Activated T-cell treated with anti-CD3 and anti-CD28 coated beads, Interleukin-2, amount 50 U/mL, for 48 hours (primary cell): ENCODE measurements around the gene SPRED3.

ENCODE experiments used
- DNase-seq, 2 experiments: peaks; one replicate each; pipeline ENCODE4 v3.0.0-alpha.2; 2020

The SPRED3 gene

DNA sequence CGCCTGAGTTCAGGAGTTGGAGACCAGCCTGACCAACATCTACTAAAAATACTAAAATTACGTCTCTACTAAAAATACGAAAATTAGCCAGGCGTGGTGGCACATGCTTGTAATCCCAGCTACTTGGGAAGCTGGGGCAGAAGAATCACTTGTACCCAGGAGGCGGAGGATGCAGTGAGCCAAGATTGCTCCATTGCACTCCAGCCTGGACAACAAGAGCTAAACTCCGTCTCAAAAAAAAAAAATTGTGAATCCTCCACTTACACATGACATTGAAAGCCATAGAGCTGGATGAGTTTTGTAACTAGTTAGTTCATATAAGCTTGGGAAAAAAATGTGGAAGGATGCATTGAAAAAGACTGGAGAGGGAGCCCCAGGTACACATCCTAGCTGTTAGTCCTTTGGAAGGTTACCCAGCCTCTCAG is 14.6 kb upstream of the SPRED3 start:
- DNase-seq: no peak

DNA sequence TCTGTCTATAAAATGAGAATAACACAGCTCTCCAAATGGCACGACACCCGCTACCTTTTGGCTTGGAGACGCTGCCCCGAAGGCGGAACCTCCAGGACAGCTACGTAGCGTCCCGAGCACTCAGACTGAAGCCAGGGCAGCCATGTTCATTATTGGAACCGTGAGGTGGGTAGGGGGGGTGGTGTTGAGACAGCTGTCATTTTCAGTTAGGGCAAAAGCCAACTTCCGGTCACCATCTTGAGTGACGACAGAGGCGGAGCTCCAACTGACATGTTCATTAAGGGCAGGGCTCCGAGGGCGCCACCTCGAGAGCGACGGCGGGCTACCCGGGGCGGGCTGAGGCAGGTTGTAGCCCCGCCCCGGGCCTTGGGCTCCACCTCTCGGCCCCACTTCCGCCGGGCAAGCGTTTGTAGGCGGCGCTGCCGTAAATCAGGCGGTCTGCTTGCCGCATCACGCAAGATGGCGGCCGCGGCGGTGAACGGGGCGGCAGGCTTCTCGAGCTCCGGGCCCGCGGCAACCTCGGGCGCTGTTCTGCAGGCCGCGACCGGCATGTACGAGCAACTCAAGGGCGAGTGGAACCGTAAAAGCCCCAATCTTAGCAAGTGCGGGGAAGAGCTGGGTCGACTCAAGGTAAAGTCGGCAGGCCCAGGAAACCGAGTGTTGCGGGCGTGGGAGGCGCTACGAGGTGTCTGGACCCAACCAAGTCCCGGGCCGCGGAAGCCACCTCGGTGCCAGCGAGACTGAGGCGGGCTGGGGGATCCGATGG is 14.0 kb upstream of the SPRED3 start, which contains the start of gene PSMD8:
Gene PSMD8, plus strand, starts transcription at position 240 of the 766 bp plus-strand sequence. Its CDS starts 31 bp downstream, at position 271.
- DNase-seq: peak; percentile 97 to 99

DNA sequence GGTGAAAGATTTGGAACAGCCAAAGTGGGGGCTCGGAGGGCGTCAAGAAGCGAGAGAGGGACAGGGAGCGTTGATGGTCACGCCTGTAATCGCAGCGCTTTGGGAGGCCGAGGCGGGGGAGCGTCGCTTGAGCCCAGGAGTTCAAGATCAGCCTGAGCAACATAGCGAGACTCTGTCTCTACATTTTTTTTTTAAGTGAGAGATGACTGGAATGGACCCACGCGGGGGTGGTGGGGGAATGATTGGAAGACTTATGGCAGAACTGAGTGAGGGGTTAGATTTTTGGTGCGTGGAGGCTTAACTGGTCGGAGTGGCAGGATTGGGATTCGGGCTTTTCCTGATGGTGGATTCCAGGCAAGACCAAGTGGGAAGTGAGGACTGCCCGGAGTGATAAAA is 13.4 kb upstream of the SPRED3 start:
- DNase-seq: no peak

DNA sequence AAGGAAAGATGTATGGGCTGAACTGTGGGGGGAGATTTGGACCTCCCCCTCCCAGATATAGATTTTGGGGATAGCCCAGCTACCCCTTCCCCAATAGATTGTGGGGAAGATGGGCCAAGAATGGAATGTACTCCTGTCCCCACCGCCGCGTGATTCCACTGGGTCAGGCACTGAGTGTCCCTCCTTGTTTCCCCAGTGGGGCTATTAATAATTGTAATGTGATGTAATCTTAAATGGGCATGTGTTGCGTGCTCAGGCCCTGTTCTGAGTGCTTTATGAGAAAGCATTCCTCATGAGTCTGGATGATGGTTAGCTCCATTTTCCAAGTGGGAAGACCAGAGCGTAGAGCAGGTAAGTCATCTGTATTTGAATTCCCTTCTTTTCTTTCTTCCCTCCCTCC is 12.7 kb upstream of the SPRED3 start:
- DNase-seq: no peak

DNA sequence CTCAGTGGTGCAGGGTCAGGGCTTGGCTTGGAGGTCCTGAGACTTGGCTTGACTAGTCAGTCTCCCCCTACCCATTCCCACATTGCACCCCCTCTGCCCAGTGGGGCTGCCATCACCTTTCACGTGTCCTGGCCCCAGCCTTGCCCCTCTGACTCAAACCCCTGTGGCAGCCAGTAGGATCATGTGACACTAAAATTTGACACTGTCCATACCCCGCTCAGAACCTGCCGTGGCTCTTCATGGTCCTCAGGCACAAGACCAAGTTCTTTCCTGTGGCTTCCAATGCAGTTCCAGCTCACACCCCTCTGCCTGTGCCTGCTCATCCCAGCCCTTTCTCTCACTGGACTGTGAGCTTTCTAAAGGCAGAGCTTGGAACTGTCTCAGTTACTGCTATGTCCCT is 11.9 kb upstream of the SPRED3 start:
- no peak for DNase-seq

DNA sequence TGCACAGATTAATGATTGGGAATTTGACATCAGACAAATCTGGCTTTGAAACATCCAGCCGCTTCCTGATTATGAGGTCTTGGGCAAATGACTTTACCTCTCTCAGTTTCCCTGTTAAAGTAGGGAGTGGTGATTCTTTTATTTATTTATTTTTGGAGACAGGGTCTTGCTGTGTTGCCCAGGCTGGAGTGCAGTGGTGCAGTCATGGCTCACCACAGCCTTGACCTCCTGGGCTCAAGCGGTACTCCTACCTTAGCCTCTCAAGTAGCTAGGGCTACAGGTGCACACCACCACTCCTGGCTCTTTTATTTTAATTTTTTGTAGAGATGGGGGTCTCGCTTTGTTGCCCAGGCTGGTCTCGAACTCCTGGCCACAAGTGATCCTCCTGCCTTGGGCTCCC is 11.4 kb upstream of the SPRED3 start:
- DNase-seq: no peak

DNA sequence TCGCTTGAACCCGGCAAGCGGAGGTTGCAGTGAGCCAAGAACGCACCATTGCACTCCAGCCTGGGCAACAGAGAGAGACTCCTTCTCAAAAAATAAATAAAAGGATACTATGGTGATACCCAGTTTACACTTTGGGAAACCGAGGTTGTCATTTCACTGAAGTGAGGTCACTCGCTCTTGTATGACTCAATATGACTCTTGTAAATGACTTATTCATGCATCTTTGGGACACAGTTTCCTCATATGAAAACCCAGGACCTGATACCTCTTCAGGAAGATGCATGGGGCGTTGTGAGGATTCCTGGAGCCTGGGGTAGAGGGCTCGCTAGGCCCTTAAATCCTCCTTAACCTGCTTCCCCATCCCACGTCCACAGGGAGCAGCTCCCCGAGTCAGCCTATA is 9.6 kb upstream of the SPRED3 start:
- no peak for DNase-seq

DNA sequence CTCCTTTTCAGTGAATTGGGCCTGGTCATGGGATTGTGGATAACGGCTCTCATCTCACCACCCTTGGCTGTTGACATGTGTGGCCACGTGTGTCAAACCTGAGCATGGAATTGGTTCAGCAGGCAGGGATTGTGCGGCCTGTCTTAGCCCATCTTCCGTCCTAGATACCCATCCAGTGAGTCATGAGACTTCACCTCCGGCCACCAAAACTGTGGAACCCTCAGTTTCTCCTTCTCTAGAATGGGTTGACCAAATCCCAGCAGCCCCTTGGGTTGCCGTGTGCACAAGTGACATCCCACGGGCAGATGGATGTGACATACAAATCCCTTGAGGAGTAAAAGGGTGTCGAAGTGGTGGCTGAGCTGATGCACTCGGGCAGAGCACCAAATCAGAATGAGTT is 7.4 kb upstream of the SPRED3 start:
- no peak for DNase-seq

DNA sequence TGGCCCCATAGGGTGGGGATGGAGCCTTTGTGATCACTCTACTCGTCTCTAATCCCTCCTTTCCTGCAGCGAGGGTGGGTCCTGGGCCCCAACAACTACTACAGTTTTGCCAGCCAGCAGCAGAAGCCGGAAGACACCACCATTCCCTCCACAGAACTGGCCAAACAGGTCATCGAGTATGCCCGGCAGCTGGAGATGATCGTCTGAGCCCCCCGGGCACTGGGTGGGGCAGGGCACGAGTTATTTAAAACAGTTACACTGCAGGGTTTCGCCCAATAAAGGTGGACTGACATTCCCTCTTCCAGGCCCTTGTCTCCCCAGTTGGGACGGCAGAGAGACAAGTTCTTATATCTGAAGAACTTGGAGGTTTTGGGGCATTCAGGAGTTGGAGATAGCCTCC is 5.3 kb upstream of the SPRED3 start:
- DNase-seq: no peak

DNA sequence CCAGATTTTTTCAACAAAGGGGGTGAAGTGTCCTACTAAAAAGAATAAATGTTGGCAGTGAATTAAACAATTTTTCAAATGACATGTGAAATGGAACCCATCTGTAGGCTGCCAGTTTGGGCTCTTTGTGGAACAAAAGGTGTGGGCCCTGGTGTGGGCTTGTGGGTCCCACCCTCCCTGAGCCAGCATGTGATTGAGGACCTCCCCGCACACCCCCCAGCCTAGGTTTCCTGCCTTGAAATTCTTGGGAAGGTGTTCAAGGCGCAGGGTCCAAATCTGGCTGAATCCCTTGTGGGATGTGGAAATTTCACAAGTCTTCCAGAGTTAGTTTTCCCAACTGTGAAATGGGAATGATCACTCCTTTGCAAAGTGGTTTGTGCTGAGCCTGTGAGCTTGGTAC is 4.8 kb upstream of the SPRED3 start:
- DNase-seq: no peak

DNA sequence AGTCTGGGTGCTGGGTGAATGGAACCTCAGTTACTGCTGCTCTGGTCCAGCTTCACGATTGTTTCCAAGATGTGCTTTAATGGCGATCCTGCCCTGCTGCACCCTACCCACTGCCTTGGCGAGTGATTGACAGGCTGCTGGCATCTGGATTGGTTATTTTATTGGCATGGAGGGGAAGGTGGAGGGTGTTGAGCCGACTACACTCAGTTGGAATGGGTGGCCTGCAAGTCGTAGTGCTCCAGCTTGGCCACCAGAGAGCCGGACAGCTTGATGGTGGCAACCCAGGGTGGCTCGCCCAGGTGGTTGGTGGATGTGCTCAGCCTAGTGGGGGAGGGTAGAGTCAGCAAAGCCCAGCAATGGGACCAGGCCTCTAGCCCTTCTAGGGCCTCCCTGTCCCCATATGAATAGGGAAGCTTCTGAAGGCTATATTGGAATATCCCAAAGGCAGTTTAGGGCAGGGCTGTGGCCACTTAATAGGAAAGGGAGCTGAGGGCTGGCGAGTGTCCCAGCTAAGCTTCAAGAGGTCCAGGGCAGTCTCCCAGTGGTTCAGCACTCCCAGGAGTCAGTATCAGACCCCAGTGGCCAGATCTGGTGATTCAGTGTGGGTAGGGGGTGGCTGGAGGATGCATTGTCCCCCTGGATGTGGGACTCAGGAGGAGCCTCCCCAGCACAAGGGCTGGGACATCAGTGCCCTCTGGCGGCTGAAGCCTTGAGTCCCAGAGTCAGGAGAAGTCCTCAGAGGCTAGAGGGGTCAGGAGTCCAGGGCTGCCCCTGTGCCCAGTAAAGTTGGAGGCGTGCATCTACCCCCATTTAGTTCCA is 4.1 kb upstream of the SPRED3 start:
- DNase-seq: peak in 1 of 2 experiments; percentile 29

DNA sequence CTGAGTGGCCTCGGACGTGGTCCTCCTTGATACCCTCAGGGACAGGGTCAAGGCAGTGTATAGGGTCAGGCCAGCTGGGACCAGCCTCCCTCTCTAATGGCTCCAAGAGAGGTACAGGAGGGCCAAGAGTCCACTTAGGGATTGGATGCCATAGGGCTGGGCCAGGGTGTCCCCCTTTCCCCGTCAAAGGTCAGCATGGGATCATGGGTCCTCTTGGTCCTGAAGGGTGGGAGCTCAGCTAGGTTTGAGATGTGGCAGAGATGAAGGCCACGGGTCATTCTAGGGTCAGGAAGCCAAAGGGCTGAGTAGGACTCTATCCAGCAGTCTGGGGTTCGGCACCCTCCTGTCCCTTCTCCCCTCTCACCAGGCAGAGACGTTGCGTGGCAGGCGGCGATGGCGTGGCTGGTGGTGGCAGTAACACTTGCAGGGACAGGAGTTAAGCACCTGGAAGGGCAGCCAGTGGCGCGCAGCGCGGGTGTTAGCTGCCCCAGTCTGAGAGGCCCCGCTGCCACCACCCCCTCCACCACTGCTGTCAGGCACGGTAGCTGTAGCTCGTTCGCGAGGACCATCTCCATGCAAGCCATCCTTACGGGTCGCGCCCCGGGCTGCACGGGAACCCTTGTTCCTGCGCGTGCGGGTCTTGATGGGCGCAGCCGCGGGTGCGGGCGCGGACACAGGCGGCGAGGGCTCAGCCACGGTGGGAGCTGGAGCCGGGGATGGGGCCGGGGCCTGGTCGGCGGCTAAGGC is 3.3 kb upstream of the SPRED3 start:
- peak in 1 of 2 experiments; percentile 28 for DNase-seq

DNA sequence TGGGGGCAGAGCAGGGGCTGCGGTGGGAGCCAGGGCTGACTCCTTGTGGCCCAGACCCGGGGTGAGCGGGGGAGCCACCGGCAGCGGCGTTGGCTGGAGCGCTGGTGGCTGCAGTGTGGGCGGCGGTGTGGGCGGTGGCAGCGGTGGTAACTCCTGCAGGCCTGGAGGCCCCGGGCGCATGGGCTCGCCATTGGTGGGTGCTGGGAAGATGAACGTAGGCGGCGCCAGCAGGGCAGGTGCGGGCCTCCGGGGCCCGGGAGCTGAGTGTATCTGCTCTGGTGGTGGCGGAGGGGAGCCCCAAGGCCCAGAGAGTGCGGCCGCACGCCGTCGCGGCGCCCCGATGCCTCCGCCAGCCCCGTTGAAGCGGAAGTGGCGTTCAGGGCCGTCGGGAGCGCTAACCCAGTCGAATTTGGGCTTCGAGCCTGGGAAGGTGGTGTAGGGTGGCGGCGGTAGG is 2.7 kb upstream of the SPRED3 start:
- DNase-seq: peak in 1 of 2 experiments; percentile 44

DNA sequence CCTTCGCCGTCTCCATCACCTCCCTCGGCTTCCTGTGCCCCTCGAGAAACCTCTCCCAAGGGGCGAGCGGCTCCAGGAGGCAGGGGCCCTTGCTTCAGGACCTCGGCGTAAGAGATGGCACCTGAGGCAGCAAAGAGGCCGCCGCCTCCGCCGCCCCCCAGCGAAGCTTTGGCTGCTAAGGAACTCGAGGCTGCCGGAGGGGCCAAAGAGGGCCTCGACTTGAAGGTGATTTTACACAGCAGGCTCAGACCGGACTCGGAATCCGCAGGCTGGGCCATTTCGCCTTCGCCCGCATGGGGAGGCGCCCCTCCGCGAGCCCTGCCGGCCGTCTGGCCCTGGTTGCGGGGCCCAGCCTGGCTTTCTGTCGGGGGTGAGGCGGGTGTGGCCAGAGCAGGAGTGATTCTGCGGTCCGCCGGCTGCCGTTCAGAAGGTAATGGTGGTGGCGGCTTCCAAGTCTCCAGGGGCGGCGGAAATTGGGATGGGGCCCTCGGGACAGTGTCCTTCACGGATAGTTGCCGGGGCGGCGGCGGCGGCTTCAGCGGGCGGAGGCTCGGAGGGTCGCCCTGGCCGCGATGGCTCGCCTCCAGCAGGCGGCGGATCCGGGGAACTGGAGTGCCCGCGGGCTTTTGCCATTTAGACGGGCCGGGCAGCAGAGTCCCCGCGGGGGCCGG is 2.1 kb upstream of the SPRED3 start:
- DNase-seq: no peak

DNA sequence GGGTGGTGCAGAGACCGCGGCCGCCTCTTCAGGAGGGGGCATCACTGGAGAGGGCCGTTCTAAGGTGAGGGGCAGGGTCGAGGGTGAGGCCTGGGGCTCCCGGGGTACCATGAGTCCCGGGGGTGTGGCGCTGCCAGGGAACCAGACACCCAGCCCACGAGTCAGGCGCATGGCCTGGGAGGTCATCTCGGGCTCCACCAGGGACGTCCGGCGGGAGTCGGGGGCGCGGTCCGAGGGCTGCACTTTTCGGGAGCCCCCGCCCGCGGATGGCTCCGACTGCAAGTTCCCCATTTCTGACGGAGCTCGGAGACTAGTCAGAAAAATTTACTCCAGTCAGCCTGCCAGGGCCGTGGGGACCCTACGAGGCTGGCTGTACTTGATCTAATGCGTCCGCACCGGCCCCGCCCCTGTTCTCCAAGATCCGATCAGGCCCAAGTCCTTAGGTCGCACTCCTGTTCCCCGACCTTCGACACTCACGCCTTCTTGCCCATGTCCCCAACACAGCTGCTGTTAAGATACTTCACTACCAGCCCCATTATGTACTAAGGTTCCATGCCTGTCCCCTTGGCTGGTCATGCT is 1.4 kb upstream of the SPRED3 start:
- DNase-seq: no peak

DNA sequence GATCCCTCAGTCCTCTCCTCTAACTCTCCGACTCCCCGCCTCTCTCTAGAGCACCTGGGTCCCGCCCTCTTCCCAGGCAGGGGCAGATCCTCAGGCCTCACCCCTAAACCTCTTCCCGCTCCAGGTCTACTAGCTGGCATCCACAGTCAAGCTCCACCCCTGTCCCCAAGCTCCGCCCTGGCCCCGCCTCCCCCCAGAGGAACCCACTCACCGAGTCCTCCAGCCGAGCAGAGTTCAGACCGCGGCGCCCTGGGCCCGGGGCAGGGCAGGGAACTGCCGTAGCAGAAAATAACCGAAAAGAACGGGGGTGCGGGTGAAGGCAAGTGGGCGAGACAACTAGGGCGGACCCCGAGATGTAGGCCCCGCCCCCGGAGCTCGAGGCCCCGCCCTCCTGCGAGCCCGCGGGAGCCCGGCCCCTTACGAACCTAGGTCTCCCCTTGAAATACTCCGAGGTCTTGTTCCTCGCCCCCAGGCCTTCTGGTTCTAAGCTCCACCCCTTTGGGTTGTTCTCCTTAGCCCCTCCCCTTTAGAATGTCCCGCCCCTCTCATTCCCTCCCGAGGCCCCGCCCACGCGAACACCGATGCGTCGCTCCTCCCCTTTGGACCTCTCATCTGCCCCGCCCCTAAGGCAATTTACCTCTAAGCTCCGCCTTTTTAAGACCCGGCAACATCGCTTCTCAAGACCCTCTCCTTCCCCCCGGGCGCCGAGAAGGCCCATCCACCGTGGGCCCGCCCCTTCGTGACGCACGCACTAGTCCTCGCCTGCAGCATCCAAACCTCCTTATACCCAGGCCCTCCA is 748 bp upstream of the SPRED3 start, which contains the start of gene GGN:
Gene GGN, minus strand, starts transcription at position 485 of the 799 bp plus-strand sequence. CDS start 773 bp downstream, outside the sequence.
- DNase-seq: peak; percentile 90 to 91

DNA sequence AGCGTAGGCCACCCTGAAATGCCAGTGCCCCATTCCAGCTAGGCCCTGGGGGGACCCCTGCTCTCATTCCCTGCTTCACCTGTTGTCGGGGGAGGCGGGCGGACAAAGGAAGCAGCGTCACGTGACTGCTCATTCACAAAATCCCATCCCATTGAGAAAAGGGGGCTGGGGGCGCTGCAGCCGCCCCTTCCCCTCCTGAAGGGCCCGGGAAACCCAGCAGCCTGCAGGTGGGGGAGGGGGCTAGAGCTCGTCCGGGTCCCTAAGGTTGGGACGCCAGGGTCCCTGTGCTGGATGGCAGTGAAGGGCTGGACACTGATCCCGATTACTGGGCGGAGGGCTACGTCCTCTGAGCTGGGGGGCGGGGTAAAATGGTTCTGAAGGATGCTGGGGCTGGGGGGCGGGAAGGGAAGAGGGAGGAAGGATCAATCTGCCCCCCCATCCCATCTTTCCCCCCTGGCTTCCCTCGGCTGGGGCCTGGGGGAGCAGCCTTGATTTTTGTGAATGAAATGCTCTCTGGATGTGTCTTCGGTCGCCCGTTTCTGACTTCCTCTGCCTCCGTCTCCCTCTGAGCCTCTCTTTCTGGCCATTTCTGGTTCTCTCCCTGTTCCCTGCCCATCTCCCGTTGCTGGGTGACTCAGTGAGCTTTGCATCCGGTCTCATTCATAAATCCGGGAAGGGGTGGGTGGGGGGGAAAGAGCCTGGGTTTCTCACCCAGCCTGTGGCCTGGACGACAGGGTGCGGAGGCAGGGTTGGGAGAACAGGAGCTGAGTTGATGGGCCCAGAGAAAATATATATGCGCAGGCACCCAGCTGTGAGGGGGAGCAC is 816 bp downstream of the SPRED3 start:
- DNase-seq: peak in 1 of 2 experiments; percentile 29

DNA sequence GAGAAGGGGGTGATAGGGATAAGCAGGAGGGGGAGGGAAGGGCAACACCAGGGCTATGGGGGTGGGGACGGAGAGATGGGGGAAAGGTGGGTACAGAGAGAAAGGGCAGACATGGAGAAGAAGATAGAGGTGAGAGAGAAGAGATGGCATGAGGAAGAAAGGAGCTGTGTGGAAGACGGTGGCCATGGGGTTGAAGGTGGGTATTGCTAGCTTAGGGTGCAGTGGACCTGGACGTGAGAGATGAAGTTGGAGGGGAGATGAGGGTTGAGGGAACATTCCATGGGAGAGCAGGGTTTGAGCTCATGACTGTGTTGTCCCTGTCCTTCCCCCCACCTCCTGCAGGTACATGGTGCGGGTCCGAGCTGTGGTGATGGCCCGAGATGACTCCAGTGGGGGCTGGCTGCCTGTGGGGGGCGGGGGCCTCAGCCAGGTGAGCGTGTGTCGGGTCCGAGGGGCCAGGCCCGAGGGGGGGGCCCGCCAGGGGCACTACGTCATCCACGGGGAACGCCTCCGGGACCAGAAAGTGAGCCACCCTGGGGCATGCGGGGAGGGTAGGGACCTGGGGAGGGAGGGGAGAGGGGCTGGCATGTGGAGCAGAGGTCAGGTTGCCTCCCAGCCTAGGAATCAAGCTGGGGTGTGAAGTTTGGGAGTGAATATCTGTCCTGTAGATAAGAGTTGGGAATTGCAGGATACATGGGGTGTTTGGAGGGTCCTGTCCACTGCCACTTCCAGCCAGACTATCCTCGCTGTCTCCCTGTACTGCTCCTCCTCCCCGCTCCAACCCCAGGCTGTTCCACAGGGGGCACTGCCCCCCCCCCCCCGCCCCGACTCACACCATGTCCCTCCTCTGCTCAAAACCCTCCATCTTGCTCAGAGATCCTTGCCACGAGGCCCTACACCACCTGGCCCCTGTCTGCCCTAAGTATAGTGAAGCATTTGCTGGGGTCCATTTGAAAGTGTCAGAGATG is 1.7 kb downstream of the SPRED3 start:
- no peak for DNase-seq

DNA sequence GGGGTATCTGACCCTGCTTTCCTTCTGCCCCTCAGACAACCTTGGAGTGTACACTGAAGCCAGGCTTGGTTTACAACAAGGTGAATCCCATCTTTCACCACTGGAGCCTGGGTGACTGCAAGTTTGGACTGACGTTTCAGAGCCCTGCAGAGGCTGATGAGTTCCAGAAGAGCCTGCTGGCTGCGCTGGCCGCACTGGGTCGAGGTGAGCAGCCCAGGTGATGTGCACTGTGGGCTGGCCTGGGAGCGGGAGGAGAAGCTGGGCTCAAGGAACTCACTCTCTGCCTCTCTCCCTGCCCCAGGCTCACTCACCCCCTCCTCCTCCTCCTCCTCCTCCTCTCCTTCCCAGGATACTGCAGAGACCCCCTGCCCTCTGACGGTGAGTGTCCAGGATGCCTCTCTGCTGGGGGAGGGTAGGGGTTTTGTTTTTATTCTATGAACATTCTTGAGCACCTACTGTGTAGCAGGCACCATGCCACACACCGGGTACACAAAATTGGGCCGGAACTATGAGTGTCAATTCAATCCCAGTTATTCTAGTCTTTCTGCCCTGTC is 3.5 kb downstream of the SPRED3 start:
- DNase-seq: no peak
